NCI-H1694 treated with DMSO at 0.1 percent for 48 hours (cell line): Measurements from ENCODE around the gene MCAT.
"Not testable (repeated sequence)": the region's sequence is repeated elsewhere in the genome, so short reads cannot be mapped to it uniquely, and the experiment has no call there.

Experiments
- DNase-seq: peaks from one replicate; lab custom pipeline; 2025; lab: John Stamatoyannopoulos, UW

MCAT gene

GRCh38 chr22:43154887-43155536, 11.8 kb upstream of the MCAT start:
- no peak for DNase-seq

- no peak for DNase-seq
Measured at GRCh38 chr22:43153899-43154298, 10.7 kb upstream of the MCAT start.

- peak; percentile 31 for DNase-seq
Measured at GRCh38 chr22:43152357-43153071, 9.3 kb upstream of the MCAT start.

- DNase-seq = no peak
Measured at GRCh38 chr22:43152003-43152356, 8.8 kb upstream of the MCAT start.

- DNase-seq = peak; percentile 6
Measured at GRCh38 chr22:43151251-43152002, 8.2 kb upstream of the MCAT start, which contains the start of gene TSPO. Gene TSPO, plus strand, starts transcription at chr22:43151559. Its CDS starts 7,680 bp downstream, at chr22:43159239.

- no peak for DNase-seq
Measured at GRCh38 chr22:43150731-43151206, 7.6 kb upstream of the MCAT start.

- no peak for DNase-seq
Measured at GRCh38 chr22:43148581-43148980, 5.4 kb upstream of the MCAT start.

GRCh38 chr22:43147821-43148220, 4.6 kb upstream of the MCAT start:
- DNase-seq = no peak

- DNase-seq = not testable (repeated sequence)
Measured at GRCh38 chr22:43146332-43146731, 3.1 kb upstream of the MCAT start.

- not testable (repeated sequence) for DNase-seq
Measured at GRCh38 chr22:43145371-43145770, 2.2 kb upstream of the MCAT start.

GRCh38 chr22:43144949-43145348, 1.8 kb upstream of the MCAT start:
- DNase-seq = no peak

GRCh38 chr22:43136801-43137200, 6.4 kb downstream of the MCAT start:
- no peak for DNase-seq

GRCh38 chr22:43136255-43136654, 6.9 kb downstream of the MCAT start:
- DNase-seq = peak; percentile 28

GRCh38 chr22:43135565-43135964, 7.6 kb downstream of the MCAT start:
- DNase-seq = no peak

GRCh38 chr22:43134553-43134952, 8.6 kb downstream of the MCAT start:
- DNase-seq = no peak

GRCh38 chr22:43133401-43133800, 9.8 kb downstream of the MCAT start:
- no peak for DNase-seq

- no peak for DNase-seq
Measured at GRCh38 chr22:43131773-43132501, 11.3 kb downstream of the MCAT start.

GRCh38 chr22:43129426-43130425, 13.5 kb downstream of the MCAT start:
- DNase-seq = no peak

- DNase-seq = no peak
Measured at GRCh38 chr22:43128928-43129424, 14.2 kb downstream of the MCAT start.

- DNase-seq = no peak
Measured at GRCh38 chr22:43128116-43128515, 15.1 kb downstream of the MCAT start.
